ENCODE measurements around the gene APBB2.

The APBB2 gene

DNA sequence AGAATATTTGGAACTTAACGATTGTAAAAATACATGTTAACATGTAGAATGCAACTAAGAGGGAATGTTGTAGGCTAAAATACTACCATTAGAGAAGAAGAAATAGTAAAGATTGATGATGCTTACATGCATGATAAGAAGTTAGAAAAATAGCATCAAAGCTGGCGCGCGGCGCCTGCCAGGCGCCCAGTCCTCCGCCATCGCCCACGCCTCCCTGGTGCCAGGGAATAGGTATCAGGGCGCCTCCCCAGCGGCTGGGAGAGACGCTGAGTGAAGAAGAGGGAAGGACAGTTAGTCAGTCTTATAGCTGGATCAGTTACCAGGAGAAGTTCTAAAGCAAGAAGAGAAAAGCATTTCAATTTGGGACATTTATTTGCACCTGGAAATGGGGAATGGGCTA is 428.6 kb downstream of the APBB2 start:
- TF ChIP-seq, protein P1, sequence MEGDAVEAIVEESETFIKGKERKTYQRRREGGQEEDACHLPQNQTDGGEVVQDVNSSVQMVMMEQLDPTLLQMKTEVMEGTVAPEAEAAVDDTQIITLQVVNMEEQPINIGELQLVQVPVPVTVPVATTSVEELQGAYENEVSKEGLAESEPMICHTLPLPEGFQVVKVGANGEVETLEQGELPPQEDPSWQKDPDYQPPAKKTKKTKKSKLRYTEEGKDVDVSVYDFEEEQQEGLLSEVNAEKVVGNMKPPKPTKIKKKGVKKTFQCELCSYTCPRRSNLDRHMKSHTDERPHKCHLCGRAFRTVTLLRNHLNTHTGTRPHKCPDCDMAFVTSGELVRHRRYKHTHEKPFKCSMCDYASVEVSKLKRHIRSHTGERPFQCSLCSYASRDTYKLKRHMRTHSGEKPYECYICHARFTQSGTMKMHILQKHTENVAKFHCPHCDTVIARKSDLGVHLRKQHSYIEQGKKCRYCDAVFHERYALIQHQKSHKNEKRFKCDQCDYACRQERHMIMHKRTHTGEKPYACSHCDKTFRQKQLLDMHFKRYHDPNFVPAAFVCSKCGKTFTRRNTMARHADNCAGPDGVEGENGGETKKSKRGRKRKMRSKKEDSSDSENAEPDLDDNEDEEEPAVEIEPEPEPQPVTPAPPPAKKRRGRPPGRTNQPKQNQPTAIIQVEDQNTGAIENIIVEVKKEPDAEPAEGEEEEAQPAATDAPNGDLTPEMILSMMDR (IDR thresholded peaks at IDR 0.05; ENCODE audit: low read length), result no peak
- no peak for TF ChIP-seq EZH2 (IDR thresholded peaks at IDR 0.05; ENCODE audit: borderline replicate concordance, low read length)
- no peaks in the 10 kb centered on the region for H3F3A ChIP-seq (ENCODE audit: insufficient read depth, low read length)
- H3K9me2 ChIP-seq (ENCODE audit: low read depth, low read length), result no peaks in the 10 kb centered on the region
- no peaks in the 10 kb centered on the region for H3K36me3 ChIP-seq (ENCODE audit: insufficient read depth, low read length)
- H2AFZ ChIP-seq (ENCODE audit: low read length), result no peak overlapping the region
- H3K4me2 ChIP-seq (ENCODE audit: low read length), result no peak overlapping the region
- no peaks in the 10 kb centered on the region for H3K79me2 ChIP-seq (ENCODE audit: insufficient read depth, low read length)
- no peaks in the 10 kb centered on the region for H3K27me3 ChIP-seq (ENCODE audit: insufficient read depth, low read length)
- H3K9me3 ChIP-seq (ENCODE audit: low read length), result no peaks in the 10 kb centered on the region
- no peak overlapping the region for H3K9ac ChIP-seq (ENCODE audit: low read length)
- H3K4me1 ChIP-seq (ENCODE audit: insufficient read depth, low read length, severe bottlenecking), result no peaks in the 10 kb centered on the region
- H4K20me1 ChIP-seq (ENCODE audit: insufficient read depth, low read length), result no peaks in the 10 kb centered on the region
- no peak overlapping the region for H3K4me3 ChIP-seq (ENCODE audit: low read depth, low read length, poor library complexity, severe bottlenecking)
- H3K27ac ChIP-seq (ENCODE audit: low read depth, low read length, poor library complexity, severe bottlenecking), result no peak overlapping the region

DNA sequence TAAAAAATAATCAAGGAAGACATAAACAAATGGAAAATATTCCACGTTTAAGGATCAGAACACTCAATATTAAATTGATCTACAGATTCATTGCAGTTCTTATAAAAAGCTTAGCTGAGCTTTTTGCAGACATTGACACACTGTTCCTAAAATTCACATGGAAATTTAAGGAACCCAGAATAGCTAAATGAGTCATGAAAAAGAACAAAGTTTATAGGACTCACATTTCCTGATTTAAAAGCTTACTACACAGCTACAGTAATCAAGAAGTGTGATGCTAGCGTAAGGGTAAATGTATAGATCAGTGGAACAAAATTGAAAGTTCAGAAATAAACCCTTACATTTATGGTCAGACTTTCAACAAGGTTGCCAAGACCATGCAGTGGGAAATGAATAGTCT is 431.5 kb downstream of the APBB2 start:
- Histone ChIP-seq H3K9me2 (ENCODE audit: low read depth, low read length) (no peaks in the 10 kb centered on the region), H3K4me1 (ENCODE audit: insufficient read depth, low read length, severe bottlenecking) (no peaks in the 10 kb centered on the region)
- TF ChIP-seq, protein P1 (IDR thresholded peaks at IDR 0.05; ENCODE audit: low read length), result no peak
- no peak for TF ChIP-seq EZH2 (IDR thresholded peaks at IDR 0.05; ENCODE audit: borderline replicate concordance, low read length)

DNA sequence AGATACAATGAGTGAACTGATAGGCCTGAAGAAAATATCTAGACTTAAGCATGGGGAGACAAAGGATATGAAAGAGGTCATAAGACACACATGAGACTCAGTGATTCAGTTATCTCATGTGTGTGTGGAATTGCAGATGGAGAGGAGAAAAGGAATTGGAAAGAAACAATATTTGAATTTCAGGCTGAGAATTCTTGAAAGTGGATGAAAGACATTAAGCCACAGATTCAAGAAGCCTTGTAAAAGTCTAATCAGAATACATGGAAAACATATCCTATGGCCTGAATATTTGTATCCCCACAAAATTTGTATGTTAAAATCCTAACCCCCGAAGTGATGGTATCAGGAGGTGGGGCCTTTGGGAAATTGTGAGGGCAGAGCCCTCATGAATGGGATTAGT is 436.3 kb downstream of the APBB2 start:
- H3K9ac ChIP-seq (ENCODE audit: low read length), result no peak overlapping the region
- no peaks in the 10 kb centered on the region for H3K79me2 ChIP-seq (ENCODE audit: insufficient read depth, low read length)
- H3K4me3 ChIP-seq (ENCODE audit: low read depth, low read length, poor library complexity, severe bottlenecking), result no peak overlapping the region
- no peaks in the 10 kb centered on the region for H3K9me2 ChIP-seq (ENCODE audit: low read depth, low read length)
- no peak overlapping the region for H3K4me2 ChIP-seq (ENCODE audit: low read length)
- H3K27me3 ChIP-seq (ENCODE audit: insufficient read depth, low read length), result no peaks in the 10 kb centered on the region
- H4K20me1 ChIP-seq (ENCODE audit: insufficient read depth, low read length), result no peaks in the 10 kb centered on the region
- no peak for TF ChIP-seq EZH2 (IDR thresholded peaks at IDR 0.05; ENCODE audit: borderline replicate concordance, low read length)
- TF ChIP-seq, protein P1 (IDR thresholded peaks at IDR 0.05; ENCODE audit: low read length), result no peak
- H2AFZ ChIP-seq (ENCODE audit: low read length), result no peak overlapping the region
- no peaks in the 10 kb centered on the region for H3K4me1 ChIP-seq (ENCODE audit: insufficient read depth, low read length, severe bottlenecking)
- no peak overlapping the region for H3K27ac ChIP-seq (ENCODE audit: low read depth, low read length, poor library complexity, severe bottlenecking)
- H3K9me3 ChIP-seq (ENCODE audit: low read length), result no peaks in the 10 kb centered on the region
- H3K36me3 ChIP-seq (ENCODE audit: insufficient read depth, low read length), result no peaks in the 10 kb centered on the region
- H3F3A ChIP-seq (ENCODE audit: insufficient read depth, low read length), result no peaks in the 10 kb centered on the region

More for the DNA sequence above, 431.5 kb downstream of the APBB2 start:
- no peaks in the 10 kb centered on the region for H3K36me3 ChIP-seq (ENCODE audit: insufficient read depth, low read length)
- no peaks in the 10 kb centered on the region for H3K9me3 ChIP-seq (ENCODE audit: low read length)
- H3K9ac ChIP-seq (ENCODE audit: low read length), result no peak overlapping the region
- no peaks in the 10 kb centered on the region for H3K27me3 ChIP-seq (ENCODE audit: insufficient read depth, low read length)
- H3F3A ChIP-seq (ENCODE audit: insufficient read depth, low read length), result no peaks in the 10 kb centered on the region
- H3K4me2 ChIP-seq (ENCODE audit: low read length), result no peak overlapping the region
- no peak overlapping the region for H2AFZ ChIP-seq (ENCODE audit: low read length)
- no peak overlapping the region for H3K4me3 ChIP-seq (ENCODE audit: low read depth, low read length, poor library complexity, severe bottlenecking)
- no peaks in the 10 kb centered on the region for H3K79me2 ChIP-seq (ENCODE audit: insufficient read depth, low read length)
- H3K27ac ChIP-seq (ENCODE audit: low read depth, low read length, poor library complexity, severe bottlenecking), result no peak overlapping the region
- no peaks in the 10 kb centered on the region for H4K20me1 ChIP-seq (ENCODE audit: insufficient read depth, low read length)

Data from OCI-LY1 (cell line).